Uterus (tissue), 2 donors: ENCODE measurements around the gene TBL1X.

Source experiments
- POLR2A ChIP-seq, 2 donors: fragments of 450-650 bp; IDR thresholded peaks; one replicate each; pipeline ENCODE4 v1.6.1; 2016; ENCODE audit warnings: antibody characterized with exemption in 2 of 2, mild to moderate bottlenecking in 1 of 2, moderate library complexity in 1 of 2
- TF ChIP-seq, protein P1 (sequence below), 4 experiments: fragments of 200-600 bp in 2 of 4; fragments of 450-650 bp in 2 of 4; sonication (generic) in 2 of 4; IDR thresholded peaks; one replicate each; pipeline ENCODE4 v1.5.1; 2016 to 2019; ENCODE audit warnings: antibody characterized with exemption in 4 of 4, mild to moderate bottlenecking in 2 of 4, moderate library complexity in 1 of 4

DNA sequence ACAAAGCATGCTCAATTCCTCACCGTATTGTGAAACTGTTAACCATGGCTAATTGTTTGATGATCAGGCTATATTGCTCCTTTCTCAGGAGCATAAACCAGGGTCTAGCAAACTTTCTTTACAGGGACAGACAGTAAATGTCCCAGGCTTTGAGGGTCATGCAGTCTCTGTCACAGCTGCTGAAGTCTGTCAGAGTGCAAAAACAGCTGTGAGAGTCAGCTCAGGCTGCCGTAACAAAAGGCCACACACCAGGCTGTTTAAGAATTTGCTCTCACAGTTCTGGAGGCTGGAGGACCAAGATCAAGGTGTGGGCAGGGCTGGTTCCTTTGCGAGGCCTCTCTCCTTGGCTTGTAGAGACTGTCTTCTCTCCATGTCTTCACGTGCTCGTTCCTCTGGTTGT lies 225.2 kb downstream of the TBL1X start:
- TF ChIP-seq, protein P1, sequence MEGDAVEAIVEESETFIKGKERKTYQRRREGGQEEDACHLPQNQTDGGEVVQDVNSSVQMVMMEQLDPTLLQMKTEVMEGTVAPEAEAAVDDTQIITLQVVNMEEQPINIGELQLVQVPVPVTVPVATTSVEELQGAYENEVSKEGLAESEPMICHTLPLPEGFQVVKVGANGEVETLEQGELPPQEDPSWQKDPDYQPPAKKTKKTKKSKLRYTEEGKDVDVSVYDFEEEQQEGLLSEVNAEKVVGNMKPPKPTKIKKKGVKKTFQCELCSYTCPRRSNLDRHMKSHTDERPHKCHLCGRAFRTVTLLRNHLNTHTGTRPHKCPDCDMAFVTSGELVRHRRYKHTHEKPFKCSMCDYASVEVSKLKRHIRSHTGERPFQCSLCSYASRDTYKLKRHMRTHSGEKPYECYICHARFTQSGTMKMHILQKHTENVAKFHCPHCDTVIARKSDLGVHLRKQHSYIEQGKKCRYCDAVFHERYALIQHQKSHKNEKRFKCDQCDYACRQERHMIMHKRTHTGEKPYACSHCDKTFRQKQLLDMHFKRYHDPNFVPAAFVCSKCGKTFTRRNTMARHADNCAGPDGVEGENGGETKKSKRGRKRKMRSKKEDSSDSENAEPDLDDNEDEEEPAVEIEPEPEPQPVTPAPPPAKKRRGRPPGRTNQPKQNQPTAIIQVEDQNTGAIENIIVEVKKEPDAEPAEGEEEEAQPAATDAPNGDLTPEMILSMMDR (IDR thresholded peaks at IDR 0.05) = no peak
- no peak for TF ChIP-seq POLR2A (IDR thresholded peaks at IDR 0.05)
